PC-3 (cell line): Measurements from ENCODE around the gene ADAMTS6.

Source experiments
- EZH2 ChIP-seq: fragments of 300-600 bp; sonication (generic); IDR thresholded peaks from one replicate; pipeline ENCODE4 v1.6.1; 2017; ENCODE audit warnings: antibody characterized with exemption, mild to moderate bottlenecking, low read length; ENCODE audit not compliant: unreplicated experiment
- TF ChIP-seq, protein P1 (sequence below): fragments of 300-600 bp; sonication (generic); conservative IDR thresholded peaks from 2 replicates; pipeline ENCODE4 v1.5.1; 2017; ENCODE audit warnings: antibody characterized with exemption, low read depth, mild to moderate bottlenecking, low read length

DNA sequence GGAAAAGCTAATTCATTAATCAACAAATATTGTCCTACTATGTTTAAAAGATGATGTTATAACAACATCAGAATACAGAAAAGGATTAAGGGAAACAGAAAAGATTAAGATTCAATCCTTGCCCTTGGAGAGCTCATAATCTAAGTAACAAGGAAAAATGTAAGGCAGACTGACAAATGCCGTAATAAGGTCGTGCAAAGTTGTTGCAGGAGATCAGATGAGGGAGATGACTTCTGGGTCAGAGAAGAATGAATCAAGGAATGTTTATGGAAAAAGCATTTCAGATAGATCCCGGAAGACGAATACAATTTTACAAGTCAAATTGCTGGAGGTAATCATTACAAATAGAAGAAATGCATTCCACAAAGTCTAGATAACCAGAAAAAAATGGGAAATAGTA lies 6.4 kb downstream of the ADAMTS6 start:
- TF ChIP-seq, protein P1, sequence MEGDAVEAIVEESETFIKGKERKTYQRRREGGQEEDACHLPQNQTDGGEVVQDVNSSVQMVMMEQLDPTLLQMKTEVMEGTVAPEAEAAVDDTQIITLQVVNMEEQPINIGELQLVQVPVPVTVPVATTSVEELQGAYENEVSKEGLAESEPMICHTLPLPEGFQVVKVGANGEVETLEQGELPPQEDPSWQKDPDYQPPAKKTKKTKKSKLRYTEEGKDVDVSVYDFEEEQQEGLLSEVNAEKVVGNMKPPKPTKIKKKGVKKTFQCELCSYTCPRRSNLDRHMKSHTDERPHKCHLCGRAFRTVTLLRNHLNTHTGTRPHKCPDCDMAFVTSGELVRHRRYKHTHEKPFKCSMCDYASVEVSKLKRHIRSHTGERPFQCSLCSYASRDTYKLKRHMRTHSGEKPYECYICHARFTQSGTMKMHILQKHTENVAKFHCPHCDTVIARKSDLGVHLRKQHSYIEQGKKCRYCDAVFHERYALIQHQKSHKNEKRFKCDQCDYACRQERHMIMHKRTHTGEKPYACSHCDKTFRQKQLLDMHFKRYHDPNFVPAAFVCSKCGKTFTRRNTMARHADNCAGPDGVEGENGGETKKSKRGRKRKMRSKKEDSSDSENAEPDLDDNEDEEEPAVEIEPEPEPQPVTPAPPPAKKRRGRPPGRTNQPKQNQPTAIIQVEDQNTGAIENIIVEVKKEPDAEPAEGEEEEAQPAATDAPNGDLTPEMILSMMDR: no peak
- TF ChIP-seq EZH2: no peak
